Activated gamma-delta T cell treated with Interleukin-2 at 50 U/mL for 16 hours (primary cell): ENCODE data around the gene SURF1.
A peak's percentile ranks its signal among the peaks of the same experiment; 100 is the strongest.
"Not testable (repeated sequence)": the region's sequence is repeated elsewhere in the genome, so short reads cannot be mapped to it uniquely, and the experiment has no call there.

Source experiments
- DNase-seq: peaks from one replicate; pipeline ENCODE4 v3.0.0-alpha.2; 2020

SURF1 gene

GRCh38 chr9:133341369-133342068, 14.8 kb downstream of the SURF1 start:
- no peak for DNase-seq

- no peak for DNase-seq
These were observed 15.4 kb downstream of the SURF1 start for GRCh38 chr9:133340916-133341315.

- no peak for DNase-seq
These were observed 16.0 kb downstream of the SURF1 start for GRCh38 chr9:133340256-133340655.

GRCh38 chr9:133339641-133340040, 16.6 kb downstream of the SURF1 start:
- DNase-seq: no peak

GRCh38 chr9:133335924-133336811, 20.1 kb downstream of the SURF1 start, which contains the start of gene SURF6:
TSS of gene SURF6 (minus strand) at chr9:133336188. CDS start at chr9:133336132, 56 bp downstream.
- peak; percentile 91 for DNase-seq

GRCh38 chr9:133334888-133335287, 21.4 kb downstream of the SURF1 start:
- not testable (repeated sequence) for DNase-seq

- no peak for DNase-seq
These were observed 22.1 kb downstream of the SURF1 start for GRCh38 chr9:133334161-133334560.

- no peak for DNase-seq
These were observed 22.7 kb downstream of the SURF1 start for GRCh38 chr9:133333566-133333965.

GRCh38 chr9:133333011-133333410, 23.3 kb downstream of the SURF1 start:
- no peak for DNase-seq

- no peak for DNase-seq
These were observed 23.9 kb downstream of the SURF1 start for GRCh38 chr9:133332381-133332730.

GRCh38 chr9:133331641-133332380, 24.5 kb downstream of the SURF1 start:
- no peak for DNase-seq

- no peak for DNase-seq
These were observed 25.1 kb downstream of the SURF1 start for GRCh38 chr9:133331221-133331620.

- DNase-seq: not testable (repeated sequence)
These were observed 26.8 kb downstream of the SURF1 start for GRCh38 chr9:133329306-133330156.

- DNase-seq: no peak
These were observed 28.3 kb downstream of the SURF1 start for GRCh38 chr9:133327834-133328484.

GRCh38 chr9:133327021-133327420, 29.3 kb downstream of the SURF1 start:
- not testable (repeated sequence) for DNase-seq

- DNase-seq: no peak
These were observed 32.1 kb downstream of the SURF1 start for GRCh38 chr9:133323991-133324703.

GRCh38 chr9:133323211-133323610, 33.1 kb downstream of the SURF1 start:
- no peak for DNase-seq

- no peak for DNase-seq
These were observed 33.6 kb downstream of the SURF1 start for GRCh38 chr9:133322701-133323100.

GRCh38 chr9:133321411-133321935, 34.8 kb downstream of the SURF1 start:
- DNase-seq: no peak

GRCh38 chr9:133320421-133320881, 35.8 kb downstream of the SURF1 start:
- DNase-seq: no peak

- not testable (repeated sequence) for DNase-seq
These were observed 38.7 kb downstream of the SURF1 start for GRCh38 chr9:133317551-133317950.
